A549 (cell line): ENCODE measurements around the gene MPZL2. TPM values are rescaled to one million over a fixed set of nuclear protein-coding genes. Genes with fewer than 3 reads are reported as not detected.

Experiments used
- ATAC-seq, 2 experiments: fragments of 200-7000 bp in 1 of 2; fragments of >200 bp in 1 of 2; cut with Nextera tagmentation in 1 of 2; cut with Tn5 transposase in 1 of 2; 3 replicates each; pipeline versions ENCODE4 v1.8.0 to v1.9.1; 2018 to 2020; ENCODE audit warnings: mild to moderate bottlenecking in 1 of 2, moderate library complexity in 1 of 2
- CTCF ChIA-PET: fragments of 300-600 bp; sonication (Branson Sonifier 250); formaldehyde crosslinking; extraction: SDS; loops from one replicate; lab custom pipeline; 2021; ENCODE audit warnings: antibody characterized with exemption, inconsistent platforms; lab: Yijun Ruan, JAX
- POLR2A ChIA-PET: fragments of 350-600 bp; formaldehyde crosslinking; extraction: SDS; loops from one replicate; lab custom pipeline; 2021; ENCODE audit warnings: antibody characterized with exemption, inconsistent platforms; lab: Yijun Ruan, JAX
- DNase-seq, 2 experiments: peaks; one replicate each; pipeline versions ENCODE4 v3.0.0 to v3.0.0-alpha.2; 2011 to 2016; ENCODE audit warnings: low read depth in 1 of 2, low spot score in 1 of 2
- FAIRE-seq: peaks from 2 replicates; lab custom pipeline; 2011; peaks lifted over from hg19 to GRCh38; lab: Jason Lieb, UNC
- H3K27ac ChIP-seq, 2 experiments: fragments of >200 bp; sonication (Bioruptor Twin); formaldehyde crosslinking; 3 replicates each; pipeline ENCODE4 v1.5.1; 2016 to 2017
- H3K4me1 ChIP-seq: fragments of >200 bp; sonication (Bioruptor Twin); formaldehyde crosslinking; 3 replicates; pipeline ENCODE4 v1.6.1; 2016
- H3K4me2 ChIP-seq: fragments of >200 bp; sonication (Bioruptor Twin); formaldehyde crosslinking; 3 replicates; pipeline ENCODE4 v1.6.1; 2016
- H3K4me3 ChIP-seq: fragments of >200 bp; sonication (Bioruptor Twin); formaldehyde crosslinking; 3 replicates; pipeline ENCODE4 v1.5.1; 2016
- H3K9me3 ChIP-seq: fragments of >200 bp; sonication (Bioruptor Twin); formaldehyde crosslinking; 3 replicates; pipeline ENCODE4 v1.6.1; 2016
- CHD4 ChIP-seq: fragments of 200-600 bp; sonication (generic); IDR thresholded peaks from 2 replicates; pipeline ENCODE4 v1.6.1; 2016; ENCODE audit warnings: antibody characterized with exemption, mild to moderate bottlenecking, borderline replicate concordance
- EHF ChIP-seq: fragments of 250-450 bp; sonication (Bioruptor Pico); IDR thresholded peaks from 2 replicates; pipeline ENCODE4 v1.5.0; 2020; ENCODE audit warnings: mild to moderate bottlenecking
- ESRRA ChIP-seq: fragments of 150-350 bp; IDR thresholded peaks from 2 replicates; pipeline ENCODE4 v1.6.1; 2014; ENCODE audit warnings: mild to moderate bottlenecking, low read length, borderline replicate concordance
- FOSL2 ChIP-seq, 2 experiments: fragments of 450-650 bp in 1 of 2; fragments of >200 bp in 1 of 2; sonication (Bioruptor Twin) in 1 of 2; formaldehyde crosslinking; IDR thresholded peaks; 2 replicates each; pipeline versions ENCODE4 v1.5.0 to v1.6.1; 2016 to 2020; ENCODE audit warnings: mild to moderate bottlenecking in 1 of 2, moderate library complexity in 1 of 2
- HDAC2 ChIP-seq: fragments of 200-600 bp; sonication (generic); IDR thresholded peaks from 2 replicates; pipeline ENCODE4 v1.6.1; 2016
- HOXA7 ChIP-seq: fragments of 250-450 bp; sonication (Bioruptor Pico); IDR thresholded peaks from 2 replicates; pipeline ENCODE4 v1.5.0; 2020; ENCODE audit warnings: mild to moderate bottlenecking, moderate library complexity
- JUN ChIP-seq, 2 experiments: fragments of >200 bp; sonication (Bioruptor Twin); formaldehyde crosslinking; IDR thresholded peaks; 2 replicates in 1 of 2; 3 replicates in 1 of 2; pipeline ENCODE4 v1.6.1; 2016 to 2017
- JUNB ChIP-seq: fragments of >200 bp; sonication (Bioruptor Twin); formaldehyde crosslinking; IDR thresholded peaks from 2 replicates; pipeline ENCODE4 v1.6.1; 2016
- KDM5A ChIP-seq: fragments of 200-600 bp; sonication (generic); IDR thresholded peaks from 2 replicates; pipeline ENCODE4 v1.6.1; 2016; ENCODE audit warnings: antibody characterized with exemption, mild to moderate bottlenecking
- NFE2L2 ChIP-seq: fragments of 150-350 bp; conservative IDR thresholded peaks from 2 replicates; pipeline ENCODE4 v1.6.1; 2014; ENCODE audit warnings: low read length
- PHF8 ChIP-seq: fragments of 200-600 bp; sonication (generic); IDR thresholded peaks from 2 replicates; pipeline ENCODE4 v1.6.1; 2016; ENCODE audit warnings: low read depth, mild to moderate bottlenecking, antibody characterized with exemption, moderate library complexity, borderline replicate concordance
- POLR2AphosphoS2 ChIP-seq: conservative IDR thresholded peaks from 2 replicates; pipeline ENCODE4 v1.6.1; 2012; ENCODE audit warnings: low read length, improper control_type of control experiment, inconsistent platforms
- RFX5 ChIP-seq: fragments of 450-650 bp; IDR thresholded peaks from 2 replicates; pipeline ENCODE4 v1.7.1; 2014; ENCODE audit warnings: antibody characterized with exemption, mild to moderate bottlenecking, moderate library complexity
- SMC3 ChIP-seq: fragments of >200 bp; sonication (Bioruptor Twin); formaldehyde crosslinking; IDR thresholded peaks from 3 replicates; pipeline ENCODE4 v1.6.1; 2018; ENCODE audit warnings: inconsistent platforms
- TP53 ChIP-seq: fragments of 250-450 bp; sonication (Bioruptor Pico); IDR thresholded peaks from 2 replicates; pipeline ENCODE4 v1.5.0; 2021; ENCODE audit warnings: mild to moderate bottlenecking, moderate library complexity
- ZFP36 ChIP-seq: fragments of 450-650 bp; IDR thresholded peaks from 2 replicates; pipeline ENCODE4 v1.6.1; 2014; ENCODE audit warnings: borderline replicate concordance; ENCODE audit not compliant: partially characterized antibody
- ZNF302 ChIP-seq: fragments of 250-450 bp; sonication (Bioruptor Pico); IDR thresholded peaks from 2 replicates; pipeline ENCODE4 v1.9.0; 2021; ENCODE audit warnings: inconsistent platforms, mild to moderate bottlenecking, moderate library complexity
- WGBS: methylation state at CpG from one replicate; pipeline ENCODE4 v1.1.6; 2017; ENCODE audit errors: missing lambda C conversion rate; 5-methylcytosine and 5-hydroxymethylcytosine counted together
- polyA plus RNA-seq, 4 experiments: library from polyadenylated mRNA; depleted of rRNA in 3 of 4; stranded (reverse); fragments of >200 nt; fragmentation: RNase III in 1 of 4; extraction: RNeasy Plus Mini Kit Qiagen cat#74134 plus additional on column Dnase treatment in 1 of 4; gene quantifications; 2 replicates in 3 of 4; 3 replicates in 1 of 4; pipeline ENCODE4 v1.2.3, GENCODE V29; 2011 to 2017
- TF ChIP-seq, protein P1 (sequence below): fragments of 200-600 bp; sonication (generic); IDR thresholded peaks from 2 replicates; pipeline ENCODE4 v1.6.1; 2016; ENCODE audit warnings: antibody characterized with exemption, mild to moderate bottlenecking, moderate library complexity
- TF ChIP-seq, protein P2 (sequence below): fragments of 450-650 bp; IDR thresholded peaks from 2 replicates; pipeline ENCODE4 v1.6.1; 2014; ENCODE audit warnings: antibody characterized with exemption
- TF ChIP-seq, protein P3 (sequence below): IDR thresholded peaks from 2 replicates; pipeline ENCODE4 v1.6.1; 2012; ENCODE audit warnings: low read depth, borderline replicate concordance
- TF ChIP-seq, protein P4 (sequence below): fragments of >200 bp; sonication (Bioruptor Twin); formaldehyde crosslinking; IDR thresholded peaks from 3 replicates; pipeline ENCODE4 v1.5.1; 2016

Gene MPZL2
- polyA plus RNA-seq, 2 of the 4 experiments (the other 2 are of a cell fraction): 0.14 TPM; not detected in 1

DNA sequence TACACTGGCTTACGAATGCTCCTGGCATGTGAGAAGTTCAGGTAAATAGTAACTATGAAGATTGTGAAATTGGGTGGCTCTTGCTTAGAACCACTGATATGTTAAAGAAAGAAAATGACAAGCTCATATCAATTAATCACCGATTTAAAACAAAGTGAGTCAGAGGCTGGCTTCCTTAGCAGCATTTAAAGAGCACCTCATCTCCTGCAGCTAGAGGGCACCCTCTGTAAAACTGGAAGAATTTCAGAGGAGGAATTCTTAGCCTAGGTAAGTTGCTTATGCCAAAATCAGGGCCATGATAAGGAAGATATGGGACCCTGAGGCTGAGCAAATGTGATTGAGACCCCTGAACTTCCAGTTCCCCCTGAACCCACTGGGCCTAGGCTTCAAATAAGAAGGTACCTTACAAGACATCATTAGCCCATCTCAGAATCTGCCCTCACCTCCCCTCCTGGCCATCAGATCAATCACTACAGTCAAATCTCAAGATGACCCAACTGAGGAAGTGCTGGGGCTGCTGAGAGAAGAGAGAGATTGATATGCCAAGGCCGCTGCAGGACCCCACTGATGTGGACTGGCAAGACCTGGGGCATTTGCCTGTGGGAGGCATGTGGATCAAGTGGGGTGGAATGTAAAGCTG is 31.8 kb upstream of the MPZL2 start (continued):
- TF ChIP-seq, protein P1, sequence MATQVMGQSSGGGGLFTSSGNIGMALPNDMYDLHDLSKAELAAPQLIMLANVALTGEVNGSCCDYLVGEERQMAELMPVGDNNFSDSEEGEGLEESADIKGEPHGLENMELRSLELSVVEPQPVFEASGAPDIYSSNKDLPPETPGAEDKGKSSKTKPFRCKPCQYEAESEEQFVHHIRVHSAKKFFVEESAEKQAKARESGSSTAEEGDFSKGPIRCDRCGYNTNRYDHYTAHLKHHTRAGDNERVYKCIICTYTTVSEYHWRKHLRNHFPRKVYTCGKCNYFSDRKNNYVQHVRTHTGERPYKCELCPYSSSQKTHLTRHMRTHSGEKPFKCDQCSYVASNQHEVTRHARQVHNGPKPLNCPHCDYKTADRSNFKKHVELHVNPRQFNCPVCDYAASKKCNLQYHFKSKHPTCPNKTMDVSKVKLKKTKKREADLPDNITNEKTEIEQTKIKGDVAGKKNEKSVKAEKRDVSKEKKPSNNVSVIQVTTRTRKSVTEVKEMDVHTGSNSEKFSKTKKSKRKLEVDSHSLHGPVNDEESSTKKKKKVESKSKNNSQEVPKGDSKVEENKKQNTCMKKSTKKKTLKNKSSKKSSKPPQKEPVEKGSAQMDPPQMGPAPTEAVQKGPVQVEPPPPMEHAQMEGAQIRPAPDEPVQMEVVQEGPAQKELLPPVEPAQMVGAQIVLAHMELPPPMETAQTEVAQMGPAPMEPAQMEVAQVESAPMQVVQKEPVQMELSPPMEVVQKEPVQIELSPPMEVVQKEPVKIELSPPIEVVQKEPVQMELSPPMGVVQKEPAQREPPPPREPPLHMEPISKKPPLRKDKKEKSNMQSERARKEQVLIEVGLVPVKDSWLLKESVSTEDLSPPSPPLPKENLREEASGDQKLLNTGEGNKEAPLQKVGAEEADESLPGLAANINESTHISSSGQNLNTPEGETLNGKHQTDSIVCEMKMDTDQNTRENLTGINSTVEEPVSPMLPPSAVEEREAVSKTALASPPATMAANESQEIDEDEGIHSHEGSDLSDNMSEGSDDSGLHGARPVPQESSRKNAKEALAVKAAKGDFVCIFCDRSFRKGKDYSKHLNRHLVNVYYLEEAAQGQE: no peak
- no peak for TF ChIP-seq CHD4

DNA sequence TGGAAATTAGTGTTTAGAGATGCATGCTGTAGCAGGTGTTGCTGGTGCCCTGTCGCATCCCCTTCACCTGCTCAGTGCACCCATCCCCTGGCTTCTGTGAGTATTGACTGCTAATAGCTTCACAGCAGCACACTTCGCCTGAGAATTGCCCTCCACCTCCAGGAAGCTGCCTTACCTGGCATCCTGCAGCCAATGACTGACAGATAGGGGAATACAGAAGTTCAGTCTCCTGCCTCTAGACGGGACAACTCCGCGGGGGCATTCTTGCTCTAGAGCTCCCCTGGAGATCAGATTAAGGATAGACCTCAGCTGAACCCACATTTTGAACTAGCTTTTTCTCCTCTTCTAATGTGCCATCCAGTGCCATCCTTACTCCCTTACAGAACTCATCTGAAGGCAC is 31.1 kb upstream of the MPZL2 start:
- Histone ChIP-seq H3K9me3 (no peaks in the 10 kb centered on the region), H3K27ac (no peak overlapping the region), H3K4me1 (0 out of 3 replicates have a peak, but pooled peaks cover 4% of the 10 kb centered on the region), H3K4me3 (no peak overlapping the region), H3K4me2 (no peak overlapping the region)
- ChIA-PET POLR2A (no interaction called here), CTCF (interaction anchor here (0.7 to 1.9 kb wide), 8 partner anchors 13 to 299 kb away, joined by 3 to 5 read pairs (median 4); no protein-coding TSS in a partner anchor)
- peak; percentile 46 to 65; a peak in 3 of 6 replicates for ATAC-seq
- DNase-seq: no peak
- FAIRE-seq: no peak
- TF ChIP-seq PHF8 (no peak), JUNB (no peak), ZFP36 (no peak), ESRRA (no peak), KDM5A (no peak), NFE2L2 (no peak), EHF (CRISPR knock-in tag) (no peak)
- TF ChIP-seq, protein P2, sequence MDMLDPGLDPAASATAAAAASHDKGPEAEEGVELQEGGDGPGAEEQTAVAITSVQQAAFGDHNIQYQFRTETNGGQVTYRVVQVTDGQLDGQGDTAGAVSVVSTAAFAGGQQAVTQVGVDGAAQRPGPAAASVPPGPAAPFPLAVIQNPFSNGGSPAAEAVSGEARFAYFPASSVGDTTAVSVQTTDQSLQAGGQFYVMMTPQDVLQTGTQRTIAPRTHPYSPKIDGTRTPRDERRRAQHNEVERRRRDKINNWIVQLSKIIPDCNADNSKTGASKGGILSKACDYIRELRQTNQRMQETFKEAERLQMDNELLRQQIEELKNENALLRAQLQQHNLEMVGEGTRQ: no peak
- 73% methylated on average over 5 of the region's 5 CpGs for WGBS

DNA sequence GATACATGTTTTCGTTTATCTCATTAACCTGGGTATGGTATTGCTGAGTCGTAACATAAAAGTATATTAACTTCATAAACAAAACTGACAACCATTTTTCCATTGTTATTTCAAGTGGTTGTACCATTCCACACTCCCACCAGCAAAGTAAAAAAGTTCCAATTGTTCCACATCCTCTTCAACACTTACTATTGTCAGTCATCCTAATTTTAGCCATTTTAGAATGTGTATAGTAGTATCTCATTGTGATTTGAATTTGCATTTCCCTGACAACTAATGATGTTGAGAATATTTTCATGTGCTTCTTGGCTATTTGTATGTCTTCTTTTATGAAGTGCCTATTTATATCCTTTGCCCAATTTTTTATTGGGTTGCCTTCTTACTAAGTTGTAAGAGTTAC is 30.0 kb upstream of the MPZL2 start:
- peak; percentile 17 for TF ChIP-seq ZFP36
- no peak for TF ChIP-seq HDAC2
- TF ChIP-seq, all 56 proteins: peak for 1
- H3K27ac ChIP-seq: no peak overlapping the region
- ChIA-PET POLR2A (no interaction called here), CTCF (no interaction called here)
- H3K9me3 ChIP-seq: no peaks in the 10 kb centered on the region; the same call in 2 of the 3 replicates
- H3K4me2 ChIP-seq: no peak overlapping the region
- no peak overlapping the region for H3K4me3 ChIP-seq
- DNase-seq (no peak), ATAC-seq (no peak), FAIRE-seq (no peak)
- 9% methylated on average over 2 of the region's 2 CpGs for WGBS
- 0 out of 3 replicates have a peak, but pooled peaks cover 4% of the 10 kb centered on the region for H3K4me1 ChIP-seq

DNA sequence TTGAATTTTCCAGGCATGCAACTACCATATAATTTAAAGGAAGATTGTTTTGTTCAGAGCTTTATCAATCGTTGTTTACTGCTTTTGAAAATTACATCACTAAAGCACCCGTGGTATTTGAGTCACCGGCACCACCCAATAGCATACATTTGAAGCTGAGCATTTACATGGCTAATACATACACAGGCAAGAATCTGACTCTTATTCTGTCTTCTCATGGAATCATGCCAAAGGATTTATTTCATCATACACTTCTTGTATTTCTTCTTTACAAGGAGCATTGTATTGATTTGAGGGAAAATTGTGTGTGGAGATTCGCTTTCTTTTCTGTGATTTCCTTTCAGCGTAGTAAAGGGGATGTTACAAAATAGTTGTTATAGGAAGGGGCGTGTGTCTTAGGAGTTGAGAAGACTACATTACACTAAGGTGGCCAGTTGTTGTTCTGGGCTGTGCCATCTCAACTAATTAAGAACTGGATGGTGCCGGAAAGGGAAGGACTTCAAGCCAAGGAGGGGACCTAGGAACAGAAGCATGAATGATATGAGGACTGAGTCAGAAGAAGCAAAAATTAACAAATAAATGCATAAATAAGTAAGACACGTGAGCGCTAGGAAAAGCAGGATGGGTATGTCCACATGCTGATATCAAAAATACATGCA is 27.5 kb upstream of the MPZL2 start:
- Histone ChIP-seq H3K4me3 (no peak overlapping the region), H3K4me2 (peak overlapping the region; percentile 25), H3K4me1 (0 out of 3 replicates have a peak, but pooled peaks cover 4% of the 10 kb centered on the region), H3K27ac (no peak overlapping the region), H3K9me3 (no peaks in the 10 kb centered on the region; the same call in 2 of the 3 replicates)
- ATAC-seq (no peak), FAIRE-seq (no peak), DNase-seq (no peak)
- ChIA-PET POLR2A (no interaction called here), CTCF (interaction anchor here (0.8 to 1.4 kb wide), 4 partner anchors 93 to 756 kb away, joined by 3 to 4 read pairs (median 3); no protein-coding TSS in a partner anchor)
- WGBS: 48% methylated on average over 9 of the region's 9 CpGs
- TF ChIP-seq, protein P2: no peak
- TF ChIP-seq HOXA7 (CRISPR knock-in tag) (no peak), CHD4 (no peak), JUN (IDR thresholded peaks at IDR 0.05) (no peak), POLR2AphosphoS2 (no peak), FOSL2 (IDR thresholded peaks at IDR 0.05) (no peak), FOSL2 (CRISPR knock-in tag; IDR thresholded peaks at IDR 0.05) (no peak), SMC3 (no peak), TP53 (CRISPR knock-in tag) (no peak), ESRRA (no peak), RFX5 (no peak), JUNB (no peak), ZNF302 (CRISPR knock-in tag) (no peak)
- TF ChIP-seq, protein P3, sequence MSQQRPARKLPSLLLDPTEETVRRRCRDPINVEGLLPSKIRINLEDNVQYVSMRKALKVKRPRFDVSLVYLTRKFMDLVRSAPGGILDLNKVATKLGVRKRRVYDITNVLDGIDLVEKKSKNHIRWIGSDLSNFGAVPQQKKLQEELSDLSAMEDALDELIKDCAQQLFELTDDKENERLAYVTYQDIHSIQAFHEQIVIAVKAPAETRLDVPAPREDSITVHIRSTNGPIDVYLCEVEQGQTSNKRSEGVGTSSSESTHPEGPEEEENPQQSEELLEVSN: no peak
- TF ChIP-seq, protein P4, sequence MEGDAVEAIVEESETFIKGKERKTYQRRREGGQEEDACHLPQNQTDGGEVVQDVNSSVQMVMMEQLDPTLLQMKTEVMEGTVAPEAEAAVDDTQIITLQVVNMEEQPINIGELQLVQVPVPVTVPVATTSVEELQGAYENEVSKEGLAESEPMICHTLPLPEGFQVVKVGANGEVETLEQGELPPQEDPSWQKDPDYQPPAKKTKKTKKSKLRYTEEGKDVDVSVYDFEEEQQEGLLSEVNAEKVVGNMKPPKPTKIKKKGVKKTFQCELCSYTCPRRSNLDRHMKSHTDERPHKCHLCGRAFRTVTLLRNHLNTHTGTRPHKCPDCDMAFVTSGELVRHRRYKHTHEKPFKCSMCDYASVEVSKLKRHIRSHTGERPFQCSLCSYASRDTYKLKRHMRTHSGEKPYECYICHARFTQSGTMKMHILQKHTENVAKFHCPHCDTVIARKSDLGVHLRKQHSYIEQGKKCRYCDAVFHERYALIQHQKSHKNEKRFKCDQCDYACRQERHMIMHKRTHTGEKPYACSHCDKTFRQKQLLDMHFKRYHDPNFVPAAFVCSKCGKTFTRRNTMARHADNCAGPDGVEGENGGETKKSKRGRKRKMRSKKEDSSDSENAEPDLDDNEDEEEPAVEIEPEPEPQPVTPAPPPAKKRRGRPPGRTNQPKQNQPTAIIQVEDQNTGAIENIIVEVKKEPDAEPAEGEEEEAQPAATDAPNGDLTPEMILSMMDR: no peak
